Middle frontal gyrus (tissue), 1 donor: ENCODE measurements around the gene ADGRV1.
"Not testable (repeated sequence)": the region's sequence is repeated elsewhere in the genome, so short reads cannot be mapped to it uniquely, and the experiment has no call there.

Source experiments
- DNase-seq: peaks from one replicate; pipeline ENCODE4 v3.0.0-alpha.2; 2015; ENCODE audit warnings: low spot score; ENCODE audit errors: extremely low spot score

The ADGRV1 gene

GRCh38 chr5:90991201-90991600, 432.6 kb downstream of the ADGRV1 start:
- DNase-seq, result no peak

DNA sequence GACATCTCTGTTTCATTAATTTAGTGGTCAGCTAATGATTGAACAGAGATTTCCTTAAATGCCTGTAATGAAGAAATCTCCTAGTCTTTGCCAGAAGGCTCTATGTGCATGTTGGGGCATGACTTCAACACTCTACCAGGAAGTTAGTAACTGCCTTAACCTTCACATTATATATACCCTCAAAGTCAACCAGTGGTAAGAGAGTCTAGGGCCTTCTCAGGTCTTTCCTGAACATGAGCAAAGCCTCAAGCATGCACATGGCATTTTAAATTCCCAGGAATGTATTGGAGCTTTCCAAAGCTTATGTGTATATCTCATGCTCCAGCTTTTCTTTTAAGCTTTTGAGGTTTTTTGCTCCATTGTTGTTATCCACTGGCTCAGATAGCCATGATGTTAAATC, 436.2 kb downstream of the ADGRV1 start:
- DNase-seq, result no peak

- no peak for DNase-seq
These were observed 437.5 kb downstream of the ADGRV1 start for GRCh38 chr5:90996089-90996488.

GRCh38 chr5:90997082-90997481, 438.5 kb downstream of the ADGRV1 start:
- DNase-seq, result no peak

- DNase-seq, result no peak
These were observed 442.1 kb downstream of the ADGRV1 start for GRCh38 chr5:91000743-91001142.

GRCh38 chr5:91006713-91007112, 448.1 kb downstream of the ADGRV1 start:
- no peak for DNase-seq

GRCh38 chr5:91007251-91007650, 448.7 kb downstream of the ADGRV1 start:
- DNase-seq, result no peak

DNA sequence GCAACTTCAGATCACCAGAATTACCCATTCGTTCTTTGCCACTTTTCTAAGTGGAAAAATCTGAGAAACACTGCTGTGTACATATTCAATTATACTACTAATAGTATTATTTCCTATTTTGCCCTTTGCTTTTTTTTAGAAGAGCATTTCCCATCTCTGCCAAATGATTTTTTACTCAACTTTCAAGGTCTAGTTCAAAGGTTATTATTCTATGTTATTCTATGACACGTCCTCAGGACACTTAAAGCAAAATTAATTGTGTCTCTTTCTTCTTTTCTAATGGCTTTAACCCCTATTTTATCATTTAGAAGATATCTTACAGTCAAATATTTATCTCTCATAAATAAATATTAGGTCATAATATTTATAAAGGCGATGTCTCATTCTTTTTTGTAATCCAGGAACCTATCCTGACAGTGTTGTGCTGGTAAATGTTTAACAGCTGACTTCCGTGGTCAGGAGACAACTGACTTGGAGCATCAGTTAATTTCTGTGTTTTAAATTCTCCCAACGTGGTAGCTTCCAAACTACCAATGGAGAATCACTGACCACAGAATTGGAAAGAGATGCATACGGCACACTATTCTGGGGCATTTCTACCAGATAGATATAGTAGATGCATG, 449.3 kb downstream of the ADGRV1 start:
- DNase-seq, result no peak

GRCh38 chr5:91010090-91010489, 451.5 kb downstream of the ADGRV1 start:
- DNase-seq, result no peak

- DNase-seq, result no peak
These were observed 452.4 kb downstream of the ADGRV1 start for GRCh38 chr5:91011029-91011428.

DNA sequence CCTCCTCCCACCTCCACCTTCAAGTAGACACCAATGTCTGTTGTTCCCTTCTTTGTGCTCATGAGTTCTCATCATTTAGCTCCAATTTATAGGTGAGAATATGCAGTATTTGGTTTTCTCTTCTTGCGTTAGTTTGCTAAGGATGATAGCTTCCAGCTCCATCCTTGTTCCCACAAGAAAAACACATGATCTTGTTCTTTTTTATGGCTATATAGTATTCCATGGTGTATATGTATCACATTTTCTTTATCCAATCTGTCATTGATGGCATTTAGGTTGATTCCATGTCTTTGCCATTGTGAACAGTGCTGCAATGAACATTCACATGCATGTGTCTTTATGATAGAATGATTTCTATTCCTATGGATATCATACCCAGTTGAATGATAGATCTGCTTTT, 454.3 kb downstream of the ADGRV1 start:
- DNase-seq, result not testable (repeated sequence)

- DNase-seq, result no peak
These were observed 457.7 kb downstream of the ADGRV1 start for GRCh38 chr5:91016322-91016721.

- no peak for DNase-seq
These were observed 458.5 kb downstream of the ADGRV1 start for GRCh38 chr5:91016954-91017700.

GRCh38 chr5:91018200-91018599, 459.6 kb downstream of the ADGRV1 start:
- DNase-seq, result no peak

DNA sequence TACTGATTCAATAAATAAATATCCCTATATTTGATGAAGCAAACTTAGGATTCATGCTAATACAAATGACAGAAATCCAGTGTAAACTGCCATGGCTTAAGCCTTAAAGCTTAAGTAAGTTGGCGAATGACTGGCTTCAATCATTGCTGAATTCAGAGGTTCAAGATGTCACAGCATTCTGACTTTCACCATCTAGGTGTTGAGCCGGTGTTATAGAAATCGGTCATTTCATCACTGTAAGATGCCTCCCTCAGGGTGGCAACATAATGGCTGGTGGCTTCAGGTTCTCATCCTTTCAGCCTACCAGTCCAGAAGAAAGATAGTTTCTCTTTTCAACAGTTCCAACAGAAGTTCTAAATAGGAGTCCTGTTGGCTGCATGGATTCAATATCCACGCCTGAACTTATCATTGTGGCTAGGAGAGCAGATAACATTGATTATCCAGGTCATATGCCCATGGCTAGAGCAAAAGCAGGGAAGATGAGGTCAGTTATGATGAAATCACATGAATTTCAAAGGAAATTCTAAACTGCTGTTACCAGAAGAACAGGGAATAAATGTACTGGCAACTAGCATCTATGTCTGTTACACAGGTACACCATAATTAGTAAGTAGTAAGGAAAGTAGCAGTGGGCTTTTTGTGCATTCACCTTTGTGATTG, 460.2 kb downstream of the ADGRV1 start:
- DNase-seq, result no peak

- DNase-seq, result no peak
These were observed 461.6 kb downstream of the ADGRV1 start for GRCh38 chr5:91020065-91020800.

DNA sequence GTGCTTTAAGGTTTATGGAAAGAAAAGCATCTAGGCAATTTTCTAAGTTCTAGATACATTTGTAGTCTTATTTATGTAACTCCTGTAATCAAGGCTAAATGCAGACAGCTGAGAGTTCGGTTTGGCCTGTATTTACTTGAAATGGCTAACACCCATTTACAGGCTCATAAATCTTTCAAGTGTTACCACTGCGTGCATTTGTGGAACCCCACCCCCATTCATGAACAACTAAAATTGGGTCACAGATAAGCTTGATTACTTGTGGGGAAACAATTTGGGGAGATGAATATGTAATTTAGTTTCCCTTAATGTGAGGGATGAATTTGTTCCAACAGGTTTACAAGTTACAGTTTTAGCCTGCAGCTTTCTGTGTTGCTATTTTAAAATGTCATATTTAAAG, 463.9 kb downstream of the ADGRV1 start:
- DNase-seq, result no peak

DNA sequence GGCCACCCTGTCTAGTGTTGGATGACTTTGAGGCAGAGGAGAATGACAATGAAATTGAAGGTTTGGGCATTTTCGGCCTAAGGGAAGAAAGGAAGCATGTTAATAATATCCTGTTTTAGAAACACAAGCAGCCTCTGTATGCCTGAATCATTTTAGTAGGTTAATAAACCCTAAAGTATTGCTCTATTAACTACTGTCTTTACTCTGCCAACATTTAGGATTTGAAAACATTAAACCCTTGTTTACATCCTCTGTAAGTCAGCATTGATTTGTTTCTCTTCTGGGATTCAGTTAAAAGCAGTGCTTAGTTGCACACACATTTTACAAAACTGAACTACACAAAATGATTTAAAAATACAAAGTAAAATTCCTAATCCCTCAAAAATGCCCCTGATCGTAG, 465.6 kb downstream of the ADGRV1 start:
- no peak for DNase-seq

DNA sequence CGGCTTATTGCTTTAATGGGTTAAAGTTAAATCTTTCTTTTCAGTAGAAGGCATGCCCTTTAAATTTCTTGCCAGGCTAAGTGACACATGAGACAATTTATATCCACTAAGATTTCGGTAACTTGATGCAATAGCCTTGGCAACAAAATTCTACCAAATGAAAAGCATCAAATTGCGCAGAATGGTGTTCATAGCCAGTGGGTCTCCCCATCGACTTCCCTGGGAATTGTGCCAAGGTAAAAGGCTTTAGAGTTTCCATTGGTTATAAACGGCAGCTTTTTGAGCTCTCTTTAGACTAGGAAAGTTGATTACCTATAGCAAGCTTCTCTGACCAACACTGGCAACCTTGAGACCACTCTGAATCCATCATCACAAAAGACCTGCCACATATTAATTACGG, 466.1 kb downstream of the ADGRV1 start:
- DNase-seq, result no peak

DNA sequence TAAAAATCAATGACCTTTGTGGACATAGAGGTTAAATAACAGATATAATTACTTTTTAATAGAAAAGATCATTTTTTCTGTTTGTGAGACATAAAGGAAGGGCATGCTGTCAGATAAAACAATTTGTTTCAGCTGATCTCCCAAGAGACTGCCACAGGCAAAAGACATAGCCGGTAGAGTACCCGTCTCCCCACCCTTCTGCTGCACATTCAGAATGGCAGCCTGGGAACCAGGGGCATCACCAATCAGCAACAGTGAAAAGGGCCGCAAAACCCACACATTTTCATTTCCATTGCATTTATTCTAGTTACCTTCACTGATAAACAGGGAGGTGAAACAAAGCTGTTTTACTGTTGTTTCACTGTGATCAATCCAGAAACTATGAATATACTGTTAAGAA, 466.9 kb downstream of the ADGRV1 start:
- no peak for DNase-seq

GRCh38 chr5:91025956-91026355, 467.4 kb downstream of the ADGRV1 start:
- DNase-seq, result no peak

- no peak for DNase-seq
These were observed 467.9 kb downstream of the ADGRV1 start for GRCh38 chr5:91026466-91026865.
